IMR-90 (cell line): Measurements from ENCODE around the gene SYNJ2BP. TPM values are rescaled to one million over a fixed set of nuclear protein-coding genes. Genes with fewer than 3 reads are reported as not detected.

Experiments used
- ATAC-seq: fragments of 200-7000 bp; cut with Tn5 transposase; 2 replicates; pipeline ENCODE4 v1.9.1; 2020; ENCODE audit warnings: low read depth, mild to moderate bottlenecking, moderate library complexity
- BruUV-seq: library from RNA; stranded (reverse); fragments of 400-500 nt; replicated peaks from 2 replicates; lab custom pipeline; 2021; lab: Mats Ljungman, UMichigan
- CTCF ChIA-PET: fragments of 300-600 bp; formaldehyde crosslinking; extraction: SDS; loops from one replicate; lab custom pipeline; 2021; ENCODE audit warnings: antibody characterized with exemption; lab: Yijun Ruan, JAX
- POLR2A ChIA-PET: fragments of 300-600 bp; sonication (Branson Sonifier 250); formaldehyde crosslinking; loops from one replicate; lab custom pipeline; 2022; ENCODE audit warnings: antibody characterized with exemption; ENCODE audit not compliant: unreplicated experiment; lab: Charles Lee
- DNase-seq: peaks from one replicate; pipeline ENCODE4 v3.0.0; 2013
- H2AFZ ChIP-seq: replicated peaks from 2 replicates; pipeline ENCODE3; 2013; ENCODE audit warnings: low read length, mild to moderate bottlenecking; ENCODE audit not compliant: poor library complexity
- H2AK5ac ChIP-seq: 2 replicates; pipeline ENCODE4 v1.6.1; 2013; ENCODE audit warnings: low read depth, low read length, inconsistent platforms
- H2AK9ac ChIP-seq: replicated peaks from 2 replicates; pipeline ENCODE3; 2013; ENCODE audit warnings: mild to moderate bottlenecking, low read depth, low read length, moderate library complexity; ENCODE audit not compliant: poor library complexity
- H2BK120ac ChIP-seq: 2 replicates; pipeline ENCODE4 v1.6.1; 2013; ENCODE audit warnings: low read depth, low read length, inconsistent platforms
- H2BK15ac ChIP-seq: 3 replicates; pipeline ENCODE4 v1.6.1; 2013; ENCODE audit warnings: low read depth, low read length, inconsistent platforms
- H2BK20ac ChIP-seq: 2 replicates; pipeline ENCODE4 v1.6.1; 2013; ENCODE audit warnings: low read depth, mild to moderate bottlenecking, inconsistent platforms, low read length, moderate library complexity
- H2BK5ac ChIP-seq: 2 replicates; pipeline ENCODE4 v1.6.1; 2013; ENCODE audit warnings: mild to moderate bottlenecking, low read depth, low read length, inconsistent platforms; ENCODE audit not compliant: poor library complexity, severe bottlenecking
- H3K14ac ChIP-seq: replicated peaks from 2 replicates; pipeline ENCODE4 v1.6.1; 2013; ENCODE audit warnings: low read depth, low read length, inconsistent platforms
- H3K18ac ChIP-seq: 2 replicates; pipeline ENCODE4 v1.6.1; 2013; ENCODE audit warnings: low read depth, low read length, control low read depth
- H3K23ac ChIP-seq: 2 replicates; pipeline ENCODE4 v1.6.1; 2013; ENCODE audit warnings: low read depth, low read length, inconsistent platforms
- H3K27ac ChIP-seq: 2 replicates; pipeline ENCODE4 v1.5.1; 2013; ENCODE audit warnings: mild to moderate bottlenecking, control low read depth, low read length; ENCODE audit not compliant: insufficient read depth
- H3K27me3 ChIP-seq: 2 replicates; pipeline ENCODE4 v1.6.1; 2013; ENCODE audit warnings: low read length; ENCODE audit not compliant: control insufficient read depth, insufficient read depth
- H3K36me3 ChIP-seq: 2 replicates; pipeline ENCODE4 v1.6.1; 2013; ENCODE audit warnings: low read length, mixed read lengths; ENCODE audit not compliant: control insufficient read depth, insufficient read depth
- H3K4ac ChIP-seq: 2 replicates; pipeline ENCODE4 v1.6.1; 2013; ENCODE audit warnings: low read depth, low read length, inconsistent platforms
- H3K4me1 ChIP-seq: 2 replicates; pipeline ENCODE4 v1.6.1; 2013; ENCODE audit warnings: low read length, mixed read lengths; ENCODE audit not compliant: control insufficient read depth, insufficient read depth
- H3K4me2 ChIP-seq: 2 replicates; pipeline ENCODE4 v1.6.1; 2013; ENCODE audit warnings: low read depth, mild to moderate bottlenecking, control low read depth, low read length, moderate library complexity
- H3K4me3 ChIP-seq: 2 replicates; pipeline ENCODE4 v1.5.1; 2013; ENCODE audit warnings: low read depth, mild to moderate bottlenecking, control low read depth, low read length, moderate library complexity; ENCODE audit not compliant: insufficient read depth
- H3K56ac ChIP-seq: 2 replicates; pipeline ENCODE4 v1.6.1; 2013; ENCODE audit warnings: low read length, inconsistent platforms; ENCODE audit not compliant: insufficient read depth; ENCODE audit errors: extremely low read depth
- H3K79me1 ChIP-seq, 2 experiments: 2 replicates each; pipeline ENCODE4 v1.6.1; 2013; ENCODE audit warnings: low read length in 2 of 2, inconsistent platforms in 1 of 2, low read depth in 1 of 2
- H3K9ac ChIP-seq: 2 replicates; pipeline ENCODE4 v1.6.1; 2013; ENCODE audit warnings: low read depth, low read length, control low read depth
- H3K9me1 ChIP-seq: 2 replicates; pipeline ENCODE4 v1.6.1; 2013; ENCODE audit warnings: low read length, inconsistent platforms; ENCODE audit not compliant: insufficient read depth
- H3K9me3 ChIP-seq: 2 replicates; pipeline ENCODE4 v1.6.1; 2013; ENCODE audit warnings: low read length; ENCODE audit not compliant: control insufficient read depth, insufficient read depth
- H4K20me1 ChIP-seq: 2 replicates; pipeline ENCODE4 v1.6.1; 2013; ENCODE audit warnings: low read length, inconsistent platforms; ENCODE audit not compliant: insufficient read depth
- H4K5ac ChIP-seq: 2 replicates; pipeline ENCODE4 v1.6.1; 2013; ENCODE audit warnings: mild to moderate bottlenecking, low read depth, low read length, control low read depth
- H4K8ac ChIP-seq, 2 experiments: 2 replicates each; pipeline ENCODE4 v1.6.1; 2013; ENCODE audit warnings: low read depth in 2 of 2, low read length in 2 of 2, control low read depth in 1 of 2, inconsistent platforms in 1 of 2
- H4K91ac ChIP-seq: 2 replicates; pipeline ENCODE4 v1.6.1; 2013; ENCODE audit warnings: low read depth, low read length, inconsistent platforms; ENCODE audit not compliant: insufficient read depth
- BHLHE40 ChIP-seq: fragments of 150-350 bp; IDR thresholded peaks from 2 replicates; pipeline ENCODE4 v1.6.1; 2016; ENCODE audit warnings: mild to moderate bottlenecking, low read depth, low read length
- CEBPB ChIP-seq: IDR thresholded peaks from 2 replicates; pipeline ENCODE4 v1.6.1; 2012; ENCODE audit warnings: low read depth, low read length, improper control_type of control experiment
- CHD1 ChIP-seq: IDR thresholded peaks from 2 replicates; pipeline ENCODE4 v1.6.1; 2012; ENCODE audit warnings: low read depth, low read length, improper control_type of control experiment
- FOS ChIP-seq: fragments of 150-350 bp; IDR thresholded peaks from 2 replicates; pipeline ENCODE4 v1.6.1; 2016; ENCODE audit warnings: low read depth, low read length
- MAFK ChIP-seq: IDR thresholded peaks from 2 replicates; pipeline ENCODE4 v1.6.1; 2012; ENCODE audit warnings: low read depth, low read length, improper control_type of control experiment
- MAZ ChIP-seq: IDR thresholded peaks from 2 replicates; pipeline ENCODE4 v1.6.1; 2012; ENCODE audit warnings: low read depth, mild to moderate bottlenecking, low read length, improper control_type of control experiment, moderate library complexity, borderline replicate concordance
- MXI1 ChIP-seq: IDR thresholded peaks from 2 replicates; pipeline ENCODE4 v1.6.1; 2012; ENCODE audit warnings: low read depth, mild to moderate bottlenecking, low read length, moderate library complexity, borderline replicate concordance
- NFE2L2 ChIP-seq: fragments of 150-350 bp; IDR thresholded peaks from 2 replicates; pipeline ENCODE4 v1.6.1; 2016; ENCODE audit warnings: low read depth, mild to moderate bottlenecking, low read length
- POLR2A ChIP-seq: IDR thresholded peaks from 2 replicates; pipeline ENCODE4 v1.6.1; 2012; ENCODE audit warnings: mild to moderate bottlenecking, low read depth, low read length
- RAD21 ChIP-seq: IDR thresholded peaks from 2 replicates; pipeline ENCODE4 v1.6.1; 2012; ENCODE audit warnings: low read length, improper control_type of control experiment
- RCOR1 ChIP-seq: IDR thresholded peaks from 2 replicates; pipeline ENCODE4 v1.6.1; 2012; ENCODE audit warnings: mild to moderate bottlenecking, low read length, improper control_type of control experiment; ENCODE audit not compliant: insufficient replicate concordance
- RFX5 ChIP-seq: IDR thresholded peaks from 2 replicates; pipeline ENCODE4 v1.8.0; 2012; ENCODE audit warnings: low read depth, mild to moderate bottlenecking, low read length, moderate library complexity
- SMC3 ChIP-seq: fragments of 150-350 bp; IDR thresholded peaks from 2 replicates; pipeline ENCODE4 v1.6.1; 2016; ENCODE audit warnings: low read depth, mild to moderate bottlenecking, antibody characterized with exemption, low read length, moderate library complexity
- WGBS, 2 experiments: methylation state at CpG; one replicate each; pipeline versions ENCODE4 v1.1.5 to v1.1.7; 2013; ENCODE audit warnings: missing lambda C conversion rate in 2 of 2; ENCODE audit not compliant: insufficient read length in 1 of 2; ENCODE audit errors: extremely low coverage in 2 of 2; 5-methylcytosine and 5-hydroxymethylcytosine counted together
- dilution Hi-C: fragments of 300-500 bp; cut with HindIII; formaldehyde crosslinking; loops from one replicate; pipeline ENCODE4 v1.14.3; 2018; ENCODE audit warnings: low sequenced_read_pairs; ENCODE audit not compliant: unreplicated experiment
- in situ Hi-C: fragments of 300-500 bp; cut with MboI; formaldehyde crosslinking; loops from 3 replicates; pipeline ENCODE4 v1.14.3; 2019; ENCODE audit warnings: low sequenced_read_pairs, inconsistent platforms, mixed read lengths
- intact Hi-C: fragments of 100-400 bp; cut with micrococcal nuclease; formaldehyde crosslinking; loops from 2 replicates; pipeline ENCODE4 v1.10.0; 2022
- polyA plus RNA-seq, 3 experiments: library from polyadenylated mRNA; depleted of rRNA; stranded (reverse); fragments of >200 nt; gene quantifications; 2 replicates each; pipeline ENCODE4 v1.2.3, GENCODE V29; 2012; ENCODE audit warnings: low replicate concordance in 1 of 3
- total RNA-seq: library from RNA; depleted of rRNA; stranded (reverse); fragments of >200 nt; gene quantifications from 2 replicates; pipeline ENCODE4 v1.2.3, GENCODE V29; 2012
- TF ChIP-seq, protein P1 (sequence below): fragments of 150-350 bp; IDR thresholded peaks from 2 replicates; pipeline ENCODE4 v1.6.1; 2016; ENCODE audit warnings: low read depth, mild to moderate bottlenecking, low read length, moderate library complexity, borderline replicate concordance
- TF ChIP-seq, protein P2 (sequence below): conservative IDR thresholded peaks from 2 replicates; pipeline ENCODE4 v1.5.1; 2012; ENCODE audit warnings: mild to moderate bottlenecking, low read depth, low read length, improper control_type of control experiment
- TF ChIP-seq, protein P3 (sequence below): fragments of 150-350 bp; IDR thresholded peaks from 2 replicates; pipeline ENCODE4 v1.6.1; 2017; ENCODE audit warnings: mild to moderate bottlenecking, antibody characterized with exemption, low read length, low read depth

SYNJ2BP gene
- total and polyA plus RNA-seq, 2 of the 4 experiments (the other 2 are of a cell fraction), result 10.0 to 25.5 TPM

DNA sequence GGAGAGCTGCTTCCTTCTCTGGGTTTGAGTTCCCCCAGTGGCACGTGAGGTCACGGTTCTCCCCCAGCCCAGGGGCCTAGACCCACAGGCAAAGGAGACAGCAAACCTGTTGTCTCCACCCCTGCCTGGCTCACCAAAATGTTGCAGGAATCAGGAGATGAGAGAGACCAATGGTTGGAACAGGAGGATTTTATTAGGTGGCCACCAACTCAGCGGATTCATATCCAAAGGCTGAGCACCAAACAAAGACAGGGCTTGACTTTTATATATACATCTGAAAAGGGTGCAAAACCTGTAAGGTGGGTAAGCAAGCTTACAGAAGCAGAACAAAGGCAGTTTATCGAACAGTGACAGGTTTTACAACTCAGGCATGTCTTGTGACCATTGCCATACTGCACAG, 25.9 kb upstream of the SYNJ2BP start:
- Histone ChIP-seq H3K36me3 (no peaks in the 10 kb centered on the region), H3K9me1 (no peaks in the 10 kb centered on the region), H3K4me2 (no peak overlapping the region), H3K4me1 (no peaks in the 10 kb centered on the region), H3K27me3 (no peaks in the 10 kb centered on the region), H3K79me1 (no peaks in the 10 kb centered on the region), H3K4me3 (no peak overlapping the region), H4K8ac (no peak overlapping the region), H3K9me3 (peaks cover 16% of the 10 kb centered on the region), H3K23ac (no peak overlapping the region), H4K91ac (no peak overlapping the region), H2AK9ac (no peak overlapping the region), H3K9ac (no peak overlapping the region), H2BK5ac (no peak overlapping the region), H3K27ac (no peak overlapping the region), H2BK20ac (no peak overlapping the region), H3K18ac (no peak overlapping the region), H2BK120ac (no peak overlapping the region), H3K56ac (no peak overlapping the region), H2AK5ac (no peak overlapping the region), H4K5ac (no peak overlapping the region), H2AFZ (no peak overlapping the region), H3K4ac (no peak overlapping the region), H2BK15ac (no peak overlapping the region), H4K20me1 (no peaks in the 10 kb centered on the region), H3K14ac (no peak overlapping the region)
- intact Hi-C loops (no loop called here), dilution Hi-C loops (no loop called here), in situ Hi-C loops (no loop called here)
- ATAC-seq (no peak), DNase-seq (no peak)
- ChIA-PET POLR2A (no interaction called here), CTCF (no interaction called here)
- TF ChIP-seq MAZ (no peak), MXI1 (no peak), BHLHE40 (no peak), POLR2A (no peak), RCOR1 (no peak), RFX5 (no peak), FOS (no peak), CHD1 (no peak), NFE2L2 (no peak), SMC3 (no peak), RAD21 (no peak), MAFK (no peak), CEBPB (no peak)
- TF ChIP-seq, protein P1, sequence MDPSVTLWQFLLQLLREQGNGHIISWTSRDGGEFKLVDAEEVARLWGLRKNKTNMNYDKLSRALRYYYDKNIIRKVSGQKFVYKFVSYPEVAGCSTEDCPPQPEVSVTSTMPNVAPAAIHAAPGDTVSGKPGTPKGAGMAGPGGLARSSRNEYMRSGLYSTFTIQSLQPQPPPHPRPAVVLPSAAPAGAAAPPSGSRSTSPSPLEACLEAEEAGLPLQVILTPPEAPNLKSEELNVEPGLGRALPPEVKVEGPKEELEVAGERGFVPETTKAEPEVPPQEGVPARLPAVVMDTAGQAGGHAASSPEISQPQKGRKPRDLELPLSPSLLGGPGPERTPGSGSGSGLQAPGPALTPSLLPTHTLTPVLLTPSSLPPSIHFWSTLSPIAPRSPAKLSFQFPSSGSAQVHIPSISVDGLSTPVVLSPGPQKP, result no peak
- TF ChIP-seq, protein P2, sequence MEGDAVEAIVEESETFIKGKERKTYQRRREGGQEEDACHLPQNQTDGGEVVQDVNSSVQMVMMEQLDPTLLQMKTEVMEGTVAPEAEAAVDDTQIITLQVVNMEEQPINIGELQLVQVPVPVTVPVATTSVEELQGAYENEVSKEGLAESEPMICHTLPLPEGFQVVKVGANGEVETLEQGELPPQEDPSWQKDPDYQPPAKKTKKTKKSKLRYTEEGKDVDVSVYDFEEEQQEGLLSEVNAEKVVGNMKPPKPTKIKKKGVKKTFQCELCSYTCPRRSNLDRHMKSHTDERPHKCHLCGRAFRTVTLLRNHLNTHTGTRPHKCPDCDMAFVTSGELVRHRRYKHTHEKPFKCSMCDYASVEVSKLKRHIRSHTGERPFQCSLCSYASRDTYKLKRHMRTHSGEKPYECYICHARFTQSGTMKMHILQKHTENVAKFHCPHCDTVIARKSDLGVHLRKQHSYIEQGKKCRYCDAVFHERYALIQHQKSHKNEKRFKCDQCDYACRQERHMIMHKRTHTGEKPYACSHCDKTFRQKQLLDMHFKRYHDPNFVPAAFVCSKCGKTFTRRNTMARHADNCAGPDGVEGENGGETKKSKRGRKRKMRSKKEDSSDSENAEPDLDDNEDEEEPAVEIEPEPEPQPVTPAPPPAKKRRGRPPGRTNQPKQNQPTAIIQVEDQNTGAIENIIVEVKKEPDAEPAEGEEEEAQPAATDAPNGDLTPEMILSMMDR, result no peak
- TF ChIP-seq, protein P3, sequence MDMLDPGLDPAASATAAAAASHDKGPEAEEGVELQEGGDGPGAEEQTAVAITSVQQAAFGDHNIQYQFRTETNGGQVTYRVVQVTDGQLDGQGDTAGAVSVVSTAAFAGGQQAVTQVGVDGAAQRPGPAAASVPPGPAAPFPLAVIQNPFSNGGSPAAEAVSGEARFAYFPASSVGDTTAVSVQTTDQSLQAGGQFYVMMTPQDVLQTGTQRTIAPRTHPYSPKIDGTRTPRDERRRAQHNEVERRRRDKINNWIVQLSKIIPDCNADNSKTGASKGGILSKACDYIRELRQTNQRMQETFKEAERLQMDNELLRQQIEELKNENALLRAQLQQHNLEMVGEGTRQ, result no peak
- no TSS peak for BruUV-seq
- 40% methylated on average over 1 of the region's 4 CpGs; no CpG with 5 or more reads in 1 of the 2 experiments for WGBS, 2 experiments
